IPS DF 6.9 (cell line): ENCODE results near the gene TMEM44.
"Not testable (repeated sequence)": the region's sequence is repeated elsewhere in the genome, so short reads cannot be mapped to it uniquely, and the experiment has no call there.

ENCODE experiments used
- DNase-seq: peaks from one replicate; pipeline ENCODE4 v3.0.0-alpha.2; 2013; ENCODE audit warnings: low read depth, low spot score
- H3K27ac ChIP-seq: one replicate; pipeline ENCODE4 v1.5.1; 2013; ENCODE audit warnings: low read length, control low read depth
- H3K27me3 ChIP-seq: 2 replicates; pipeline ENCODE4 v1.6.1; 2013; ENCODE audit warnings: mild to moderate bottlenecking, low read length; ENCODE audit not compliant: control insufficient read depth, insufficient read depth
- H3K36me3 ChIP-seq: 2 replicates; pipeline ENCODE4 v1.6.1; 2013; ENCODE audit warnings: low read length; ENCODE audit not compliant: control insufficient read depth, insufficient read depth
- H3K4me1 ChIP-seq: 2 replicates; pipeline ENCODE4 v1.6.1; 2013; ENCODE audit warnings: low read length; ENCODE audit not compliant: control insufficient read depth, insufficient read depth
- H3K4me3 ChIP-seq: 2 replicates; pipeline ENCODE4 v1.5.1; 2013; ENCODE audit warnings: mild to moderate bottlenecking, low read length
- H3K9me3 ChIP-seq: 2 replicates; pipeline ENCODE4 v1.6.1; 2013; ENCODE audit warnings: low read length, inconsistent platforms; ENCODE audit not compliant: control insufficient read depth, insufficient read depth
- WGBS: extraction: QIAGEN DNeasy Blood & Tissue Kit; methylation state at CpG from one replicate; pipeline ENCODE4 v1.1.7; 2013; ENCODE audit warnings: mixed read lengths, missing lambda C conversion rate; ENCODE audit not compliant: insufficient read length, insufficient coverage; 5-methylcytosine and 5-hydroxymethylcytosine counted together

TMEM44 gene

DNA sequence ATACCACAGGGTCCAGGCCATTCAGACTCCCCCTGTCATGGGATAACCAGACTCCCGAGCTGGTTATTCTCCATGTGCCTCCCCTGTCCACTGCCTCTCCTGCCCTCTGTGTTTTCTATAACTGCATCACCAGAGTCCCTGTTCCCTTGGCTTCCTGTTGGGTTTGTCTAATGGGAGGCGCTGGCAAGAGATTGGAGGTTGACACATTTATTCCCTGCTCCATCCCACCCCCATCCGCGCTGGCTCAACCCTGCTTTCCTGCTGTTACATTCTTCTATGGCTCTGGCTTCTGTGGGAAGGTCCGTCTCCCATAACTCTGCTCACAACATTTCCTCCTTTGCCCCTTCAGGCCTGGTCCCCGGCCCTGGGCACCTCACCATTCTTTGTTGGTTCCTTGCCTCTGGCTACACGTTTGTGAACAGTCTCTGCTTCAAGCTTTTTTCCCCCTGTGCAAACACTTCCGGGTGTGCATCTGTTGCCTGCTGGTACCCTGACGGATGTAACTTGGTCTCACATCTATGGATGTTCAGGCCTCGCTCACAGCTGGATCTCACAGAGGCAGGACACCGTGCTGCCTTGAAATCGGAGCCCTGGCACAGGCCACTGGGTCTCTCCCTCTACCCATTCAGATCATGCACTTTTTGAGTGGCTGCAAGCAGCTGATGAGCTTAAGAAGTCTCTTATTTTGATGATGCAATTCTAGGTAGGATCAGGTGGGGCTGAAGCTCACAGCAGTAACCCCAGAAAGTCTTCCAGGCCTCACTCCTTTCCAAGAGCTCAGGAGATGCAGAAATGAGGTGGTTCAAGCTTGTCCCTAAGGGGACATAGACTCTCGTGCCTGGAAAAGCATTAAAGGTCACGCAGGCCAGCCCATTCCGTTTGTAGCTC lies 77.8 kb downstream of the TMEM44 start:
- no peak for DNase-seq
- Histone ChIP-seq H3K9me3 (no peaks in the 10 kb centered on the region), H3K27ac (no peak overlapping the region), H3K4me1 (no peaks in the 10 kb centered on the region), H3K27me3 (no peaks in the 10 kb centered on the region), H3K4me3 (no peak overlapping the region), H3K36me3 (no peaks in the 10 kb centered on the region)
- no CpG with 5 or more reads among the region's 15 CpGs for WGBS

DNA sequence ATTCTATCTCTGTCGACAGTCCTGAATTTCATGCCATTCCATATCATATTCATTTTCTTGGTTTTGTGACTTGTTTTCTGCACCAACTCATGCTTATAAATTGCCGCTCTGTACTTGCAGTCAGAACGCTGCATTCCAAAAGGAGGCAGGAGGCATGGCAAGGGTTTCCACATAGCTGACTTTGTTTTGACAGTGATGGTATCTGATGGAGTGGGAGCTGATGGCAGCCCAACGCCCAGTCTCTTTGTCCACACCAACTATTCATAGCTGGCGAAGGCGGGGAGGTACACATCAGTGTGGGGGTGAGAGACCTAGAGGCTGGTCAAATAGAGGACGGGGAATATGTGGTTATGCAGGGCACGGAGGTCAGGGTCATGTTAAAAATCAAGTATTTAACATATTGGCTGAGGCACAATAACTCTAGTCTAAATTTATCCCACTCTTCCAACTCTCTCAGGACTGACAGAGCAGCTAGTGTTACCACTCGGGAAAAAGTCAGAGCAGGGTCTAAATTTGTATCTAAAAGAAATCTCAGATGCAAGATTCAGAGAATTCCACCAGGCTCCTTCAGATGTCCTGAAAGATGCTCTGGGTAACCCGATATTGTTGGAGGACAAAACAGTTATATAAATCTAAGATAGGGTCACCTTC lies 78.6 kb downstream of the TMEM44 start:
- H3K9me3 ChIP-seq = no peaks in the 10 kb centered on the region
- WGBS = no CpG with 5 or more reads among the region's 10 CpGs
- no peak overlapping the region for H3K27ac ChIP-seq
- no peak for DNase-seq
- no peaks in the 10 kb centered on the region for H3K27me3 ChIP-seq
- no peak overlapping the region for H3K4me3 ChIP-seq
- no peaks in the 10 kb centered on the region for H3K4me1 ChIP-seq
- H3K36me3 ChIP-seq = no peaks in the 10 kb centered on the region

DNA sequence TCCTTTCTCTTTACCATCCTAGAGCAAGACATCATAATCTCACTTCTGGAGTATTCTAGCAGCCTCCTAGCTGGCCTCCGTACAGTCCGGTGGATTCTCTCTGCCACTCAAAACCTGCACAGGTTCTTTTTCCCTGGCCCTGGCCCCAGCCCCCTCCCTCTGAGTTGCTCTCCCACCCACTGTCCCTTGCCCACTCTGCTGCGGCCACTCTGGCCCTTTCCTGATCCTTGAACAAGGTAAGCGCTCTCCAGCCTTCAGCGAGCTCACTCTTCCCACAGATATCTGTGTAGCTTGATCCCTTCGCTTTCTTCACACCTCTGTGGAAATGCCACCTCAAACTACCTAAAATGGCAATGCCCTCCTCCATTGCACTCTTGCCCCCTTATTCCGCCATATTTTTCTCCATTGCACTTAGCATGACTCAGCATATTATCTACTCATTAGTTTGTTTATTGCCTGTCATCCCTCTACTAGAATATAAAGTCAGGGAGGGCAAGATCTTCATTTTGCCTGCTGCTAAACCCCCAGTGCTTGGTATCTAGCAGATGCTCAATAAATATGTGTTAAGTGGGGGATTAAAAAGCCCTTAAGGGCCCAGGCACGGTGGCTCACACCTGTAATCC lies 80.8 kb downstream of the TMEM44 start:
- Histone ChIP-seq H3K4me3 (no peak overlapping the region), H3K4me1 (no peaks in the 10 kb centered on the region), H3K27me3 (no peaks in the 10 kb centered on the region), H3K36me3 (no peaks in the 10 kb centered on the region), H3K9me3 (no peaks in the 10 kb centered on the region), H3K27ac (no peak overlapping the region)
- no peak for DNase-seq
- no CpG with 5 or more reads among the region's 8 CpGs for WGBS

DNA sequence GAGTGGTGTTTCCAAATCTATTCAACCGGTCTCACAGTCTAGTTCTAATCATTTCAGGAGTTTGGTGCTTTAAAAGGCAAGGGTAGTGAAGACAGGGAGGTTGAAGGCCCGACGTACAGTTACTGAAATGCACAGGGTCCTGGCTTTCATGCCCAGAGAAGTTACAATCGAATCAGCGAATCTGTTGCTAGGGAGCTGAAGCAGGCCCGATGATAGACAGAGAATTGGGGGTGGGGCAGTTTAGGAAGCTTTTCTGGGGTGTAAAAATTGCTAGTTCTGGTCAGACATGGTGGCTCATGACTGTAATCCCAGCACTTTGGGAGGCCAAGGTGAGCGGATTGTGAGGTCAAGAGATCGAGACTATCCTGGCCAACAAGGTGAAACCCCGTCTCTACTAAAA lies 83.4 kb downstream of the TMEM44 start:
- Histone ChIP-seq H3K4me1 (no peaks in the 10 kb centered on the region), H3K27me3 (no peaks in the 10 kb centered on the region), H3K27ac (no peak overlapping the region), H3K36me3 (no peaks in the 10 kb centered on the region), H3K4me3 (no peak overlapping the region), H3K9me3 (no peaks in the 10 kb centered on the region)
- DNase-seq = no peak
- no CpG with 5 or more reads among the region's 9 CpGs for WGBS

DNA sequence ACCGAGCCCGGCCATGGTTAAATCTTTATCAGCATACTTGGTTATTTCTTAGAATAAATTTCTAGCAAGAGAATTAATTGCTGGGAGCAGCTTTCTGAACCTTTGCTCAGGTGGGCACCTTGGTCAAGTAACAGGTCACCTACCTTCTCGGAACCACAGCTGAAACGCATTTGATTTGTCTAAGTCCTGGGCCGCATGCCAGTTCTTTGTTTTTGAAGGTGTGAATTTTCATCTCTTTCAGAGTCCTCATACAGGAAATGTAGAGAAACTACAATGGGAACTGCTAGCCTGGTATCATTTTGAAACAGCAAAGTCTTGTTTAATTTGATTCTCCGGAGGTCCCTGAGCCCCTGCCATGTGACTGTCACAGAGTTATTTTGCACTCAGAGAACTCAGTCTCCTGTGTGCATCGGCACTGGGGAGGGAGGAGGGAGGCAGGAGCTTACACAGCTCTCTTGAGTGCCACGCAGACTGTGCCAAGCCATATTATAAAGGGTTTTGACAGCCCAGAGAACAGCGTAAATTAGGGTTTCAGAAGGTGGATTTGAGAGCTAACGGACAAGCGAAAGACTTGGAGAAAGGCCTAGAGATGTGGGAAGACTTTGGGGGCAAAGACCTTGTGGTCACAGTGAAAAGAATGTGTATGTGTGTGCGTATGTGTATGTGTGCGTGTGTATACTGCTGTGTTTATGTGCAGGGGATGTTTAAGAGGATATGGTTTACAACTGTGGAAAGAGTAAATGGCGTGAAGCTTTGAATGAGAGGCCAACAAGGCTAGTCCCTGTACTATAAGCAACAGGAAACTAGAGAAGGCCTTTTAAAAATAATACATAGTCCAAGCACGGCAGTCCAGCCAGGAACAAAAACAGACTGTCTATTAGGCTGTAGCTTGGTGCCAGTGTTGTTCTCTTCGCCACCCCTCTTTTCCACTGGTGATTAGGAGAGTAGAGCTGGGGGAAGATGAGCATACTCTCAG lies 84.6 kb downstream of the TMEM44 start:
- H3K36me3 ChIP-seq = no peaks in the 10 kb centered on the region
- H3K27ac ChIP-seq = no peak overlapping the region
- no CpG with 5 or more reads among the region's 16 CpGs for WGBS
- no peak for DNase-seq
- H3K4me3 ChIP-seq = no peak overlapping the region
- no peaks in the 10 kb centered on the region for H3K9me3 ChIP-seq
- no peaks in the 10 kb centered on the region for H3K4me1 ChIP-seq
- H3K27me3 ChIP-seq = no peaks in the 10 kb centered on the region

DNA sequence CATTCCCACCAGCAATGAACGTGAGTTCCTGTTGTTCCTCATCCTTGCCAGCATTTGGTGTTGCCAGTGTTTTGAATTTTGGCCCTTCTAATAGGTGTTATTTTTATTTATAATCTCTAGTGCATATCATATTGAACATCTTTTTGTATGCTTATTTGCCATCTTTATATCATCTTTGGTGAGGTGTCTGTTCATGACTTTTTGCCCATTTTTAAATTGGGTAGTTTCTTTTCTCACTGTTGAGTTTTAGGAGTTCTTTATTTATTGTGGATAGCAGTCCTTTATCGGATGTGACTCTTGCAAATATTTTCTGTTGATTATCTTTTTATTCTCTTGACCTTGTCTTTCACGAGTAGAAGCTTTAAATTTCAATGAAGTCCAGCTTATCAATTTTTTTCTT lies 86.2 kb downstream of the TMEM44 start:
- Histone ChIP-seq H3K9me3 (no peaks in the 10 kb centered on the region), H3K27me3 (no peaks in the 10 kb centered on the region), H3K4me3 (no peak overlapping the region), H3K36me3 (no peaks in the 10 kb centered on the region), H3K4me1 (no peaks in the 10 kb centered on the region), H3K27ac (no peak overlapping the region)
- WGBS = no CpG with 5 or more reads among the region's 3 CpGs
- DNase-seq = no peak

DNA sequence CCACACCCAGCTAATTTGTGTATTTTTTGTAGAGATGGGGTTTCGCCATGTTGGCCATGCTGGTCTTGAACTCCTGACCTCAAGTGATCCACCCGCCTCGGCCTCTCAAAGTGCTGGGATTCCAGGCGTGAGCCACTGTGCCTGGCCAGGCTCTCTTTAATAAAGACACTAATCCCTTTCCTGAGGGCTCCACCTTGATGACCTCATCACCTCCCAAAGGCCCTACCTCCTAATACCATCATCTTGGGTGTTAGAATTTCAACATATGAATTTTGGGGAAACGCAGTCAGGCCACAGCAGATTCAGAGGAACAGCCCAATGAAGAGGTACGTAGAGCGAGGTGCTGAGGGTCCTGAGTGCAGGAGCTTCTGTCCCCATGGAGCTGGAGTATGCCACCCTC lies 87.7 kb downstream of the TMEM44 start:
- WGBS = no CpG with 5 or more reads among the region's 7 CpGs
- not testable (repeated sequence) for H3K9me3 ChIP-seq, DNase-seq, H3K4me3 ChIP-seq, H3K4me1 ChIP-seq, H3K27ac ChIP-seq, H3K27me3 ChIP-seq, H3K36me3 ChIP-seq

DNA sequence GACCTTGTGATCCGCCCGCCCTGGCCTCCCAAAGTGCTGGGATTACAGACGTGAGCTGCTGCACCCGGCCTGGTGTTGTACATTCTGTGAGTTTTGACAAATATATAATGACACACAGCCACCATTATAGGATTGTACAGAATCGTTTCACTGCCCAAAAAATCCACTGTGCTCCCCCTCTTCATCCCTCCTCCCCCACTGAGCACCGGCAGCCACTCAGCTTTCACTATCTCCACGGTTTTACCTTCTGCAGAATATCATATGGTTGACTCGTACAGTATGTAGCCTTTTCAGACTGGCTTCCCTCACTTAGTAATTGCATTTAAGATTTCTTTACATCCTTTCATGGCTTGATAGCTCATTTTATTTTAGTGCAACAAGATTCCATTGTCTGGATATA lies 89.7 kb downstream of the TMEM44 start:
- no peaks in the 10 kb centered on the region for H3K36me3 ChIP-seq
- no peak overlapping the region for H3K4me3 ChIP-seq
- H3K9me3 ChIP-seq = no peaks in the 10 kb centered on the region
- no peak for DNase-seq
- no peaks in the 10 kb centered on the region for H3K4me1 ChIP-seq
- no peak overlapping the region for H3K27ac ChIP-seq
- WGBS = no CpG with 5 or more reads among the region's 8 CpGs
- H3K27me3 ChIP-seq = no peaks in the 10 kb centered on the region

DNA sequence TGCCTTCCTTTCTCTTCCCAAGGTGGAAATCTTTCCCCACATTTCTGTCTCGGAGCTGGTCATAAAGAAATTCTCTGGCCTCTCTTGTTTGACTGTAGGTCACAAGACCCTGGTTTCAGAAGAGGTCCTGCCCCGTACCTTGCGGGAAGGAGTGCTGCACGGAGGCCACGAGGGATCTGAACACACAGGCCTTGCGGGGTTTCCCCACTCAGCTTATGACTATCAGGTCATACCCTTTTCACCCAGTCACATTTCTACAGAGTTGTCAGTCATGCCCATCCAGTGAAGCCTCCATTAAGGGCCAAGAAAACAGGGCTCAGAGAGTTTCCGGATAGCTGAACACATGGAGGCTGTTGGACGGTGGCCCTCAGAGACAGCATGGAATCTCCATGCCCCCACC lies 91.7 kb downstream of the TMEM44 start:
- DNase-seq = no peak
- Histone ChIP-seq H3K4me3 (no peak overlapping the region), H3K36me3 (no peaks in the 10 kb centered on the region), H3K27me3 (no peaks in the 10 kb centered on the region), H3K9me3 (no peaks in the 10 kb centered on the region), H3K27ac (no peak overlapping the region), H3K4me1 (no peaks in the 10 kb centered on the region)
- WGBS = no CpG with 5 or more reads among the region's 8 CpGs
